OCI-LY1 (cell line): ENCODE measurements around the gene C20orf144.
A peak's percentile ranks its signal among the peaks of the same experiment; 100 is the strongest.

Source experiments
- H2AFZ ChIP-seq: fragments of 200-600 bp; sonication (generic), shearing (Covaris generic); 2 replicates; pipeline ENCODE4 v1.6.0; 2014; ENCODE audit warnings: antibody characterized with exemption, mild to moderate bottlenecking, low read length
- H3F3A ChIP-seq: fragments of 200-600 bp; sonication (generic), shearing (Covaris generic); 2 replicates; pipeline ENCODE4 v1.6.0; 2014; ENCODE audit warnings: mild to moderate bottlenecking, antibody characterized with exemption, low read length, moderate library complexity; ENCODE audit not compliant: insufficient read depth
- H3K27ac ChIP-seq: fragments of 200-600 bp; sonication (generic); 2 replicates; pipeline ENCODE4 v1.5.1; 2014; ENCODE audit warnings: low read length, mixed run types, mild to moderate bottlenecking, low read depth; ENCODE audit not compliant: poor library complexity, severe bottlenecking
- H3K27me3 ChIP-seq: fragments of 200-600 bp; sonication (generic); 2 replicates; pipeline ENCODE4 v1.6.0; 2014; ENCODE audit warnings: antibody characterized with exemption, mild to moderate bottlenecking, low read length, moderate library complexity; ENCODE audit not compliant: insufficient read depth
- H3K36me3 ChIP-seq: fragments of 200-600 bp; sonication (generic); 2 replicates; pipeline ENCODE4 v1.6.1; 2014; ENCODE audit warnings: mild to moderate bottlenecking, antibody characterized with exemption, low read length, moderate library complexity, mixed read lengths; ENCODE audit not compliant: insufficient read depth
- H3K4me1 ChIP-seq: fragments of 200-600 bp; sonication (generic); 2 replicates; pipeline ENCODE4 v1.5.1; 2014; ENCODE audit warnings: mild to moderate bottlenecking, low read length, moderate library complexity; ENCODE audit not compliant: insufficient read depth, severe bottlenecking
- H3K4me2 ChIP-seq: fragments of 200-600 bp; sonication (generic), shearing (Covaris generic); 2 replicates; pipeline ENCODE4 v1.6.1; 2014; ENCODE audit warnings: low read length
- H3K4me3 ChIP-seq: fragments of 200-600 bp; sonication (generic); 2 replicates; pipeline ENCODE4 v1.5.1; 2014; ENCODE audit warnings: low read length, low read depth, mild to moderate bottlenecking, mixed read lengths; ENCODE audit not compliant: poor library complexity, severe bottlenecking
- H3K79me2 ChIP-seq: fragments of 200-600 bp; shearing (Covaris generic); 2 replicates; pipeline ENCODE4 v1.6.1; 2016; ENCODE audit warnings: mixed run types, low read length, mixed read lengths; ENCODE audit not compliant: insufficient read depth
- H3K9ac ChIP-seq: fragments of 200-600 bp; sonication (generic), shearing (Covaris generic); 2 replicates; pipeline ENCODE4 v1.6.1; 2014; ENCODE audit warnings: mild to moderate bottlenecking, low read length, mixed read lengths
- H3K9me2 ChIP-seq: fragments of 200-600 bp; sonication (generic), shearing (Covaris generic); 2 replicates; pipeline ENCODE4 v1.6.1; 2014; ENCODE audit warnings: low read depth, mild to moderate bottlenecking, low read length, mixed read lengths
- H3K9me3 ChIP-seq: fragments of 200-600 bp; shearing (Covaris generic); 2 replicates; pipeline ENCODE4 v1.6.1; 2014; ENCODE audit warnings: low read length, mixed read lengths
- H4K20me1 ChIP-seq: fragments of 200-600 bp; sonication (generic), shearing (Covaris generic); 2 replicates; pipeline ENCODE4 v1.6.0; 2016; ENCODE audit warnings: mild to moderate bottlenecking, low read length; ENCODE audit not compliant: insufficient read depth
- CTCF ChIP-seq: fragments of 200-600 bp; sonication (generic), shearing (Covaris generic); IDR thresholded peaks from 2 replicates; pipeline ENCODE4 v1.5.1; 2017; ENCODE audit warnings: mild to moderate bottlenecking, antibody characterized with exemption, low read length, moderate library complexity, mixed read lengths
- EZH2 ChIP-seq: fragments of 200-600 bp; sonication (generic), shearing (Covaris generic); IDR thresholded peaks from 2 replicates; pipeline ENCODE4 v1.8.0; 2017; ENCODE audit warnings: borderline replicate concordance, mixed run types, mild to moderate bottlenecking, antibody characterized with exemption, low read length, moderate library complexity, mixed read lengths

C20orf144 gene

DNA sequence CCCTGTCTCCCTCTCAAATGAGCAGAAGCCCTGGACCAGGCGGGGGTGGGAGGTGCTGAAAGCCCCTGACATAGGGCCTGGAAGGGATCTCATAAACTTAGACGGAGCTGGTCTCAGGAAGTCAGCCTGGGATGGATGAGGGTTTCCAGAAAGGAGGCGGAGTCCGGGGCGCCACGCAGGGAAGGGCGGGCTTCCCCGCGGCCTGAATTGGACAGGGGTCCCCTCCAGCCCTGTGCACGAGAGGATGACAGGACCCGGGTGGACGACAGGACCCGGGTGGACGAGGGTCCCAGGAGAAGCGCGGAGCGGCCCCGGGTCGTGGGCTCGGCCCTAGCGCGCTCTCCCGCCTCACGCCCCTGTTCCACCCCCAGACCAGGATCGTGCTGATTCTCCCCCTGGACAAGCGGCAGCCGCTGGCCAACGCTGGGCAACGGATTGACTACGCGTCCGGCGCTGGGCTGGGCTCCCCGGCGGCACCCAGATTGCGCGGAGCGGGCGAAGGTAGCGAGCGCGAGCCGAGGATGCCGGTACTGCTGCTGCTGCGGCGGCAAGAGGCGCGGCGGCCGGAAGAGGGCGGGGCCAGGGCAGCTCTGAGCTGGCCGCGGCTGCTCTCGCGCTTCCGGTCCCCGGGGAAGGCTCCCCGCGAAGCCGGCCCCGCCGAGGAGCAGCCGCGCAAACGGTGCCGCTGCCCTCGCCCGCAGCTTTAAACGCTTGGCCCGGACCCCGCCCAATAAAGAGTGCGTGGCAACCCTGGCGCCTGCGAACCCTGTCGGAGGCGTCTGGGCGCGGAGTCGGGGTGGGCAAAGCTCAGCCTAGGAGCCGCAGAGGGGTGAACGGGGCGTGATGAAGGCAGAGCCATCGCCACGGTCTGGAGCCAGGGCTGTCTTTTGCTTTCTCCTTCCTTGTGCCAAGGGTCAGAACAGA lies 1.3 kb downstream of the C20orf144 start:
- peaks cover 65% of the 10 kb centered on the region for H3K4me1 ChIP-seq
- H3K9me2 ChIP-seq = no peaks in the 10 kb centered on the region
- H4K20me1 ChIP-seq = no peaks in the 10 kb centered on the region
- H3K36me3 ChIP-seq = peaks cover 48% of the 10 kb centered on the region
- TF ChIP-seq EZH2 (no peak), CTCF (no peak)
- H3K9ac ChIP-seq = peak overlapping the region; percentile 86
- no peaks in the 10 kb centered on the region for H3K79me2 ChIP-seq
- no peaks in the 10 kb centered on the region for H3K9me3 ChIP-seq
- H3K4me3 ChIP-seq = peak overlapping the region; percentile 70
- no peak overlapping the region for H2AFZ ChIP-seq
- peak overlapping the region; percentile 79 for H3K27ac ChIP-seq
- H3K4me2 ChIP-seq = peak overlapping the region; percentile 85
- no peaks in the 10 kb centered on the region for H3F3A ChIP-seq
- no peaks in the 10 kb centered on the region for H3K27me3 ChIP-seq

DNA sequence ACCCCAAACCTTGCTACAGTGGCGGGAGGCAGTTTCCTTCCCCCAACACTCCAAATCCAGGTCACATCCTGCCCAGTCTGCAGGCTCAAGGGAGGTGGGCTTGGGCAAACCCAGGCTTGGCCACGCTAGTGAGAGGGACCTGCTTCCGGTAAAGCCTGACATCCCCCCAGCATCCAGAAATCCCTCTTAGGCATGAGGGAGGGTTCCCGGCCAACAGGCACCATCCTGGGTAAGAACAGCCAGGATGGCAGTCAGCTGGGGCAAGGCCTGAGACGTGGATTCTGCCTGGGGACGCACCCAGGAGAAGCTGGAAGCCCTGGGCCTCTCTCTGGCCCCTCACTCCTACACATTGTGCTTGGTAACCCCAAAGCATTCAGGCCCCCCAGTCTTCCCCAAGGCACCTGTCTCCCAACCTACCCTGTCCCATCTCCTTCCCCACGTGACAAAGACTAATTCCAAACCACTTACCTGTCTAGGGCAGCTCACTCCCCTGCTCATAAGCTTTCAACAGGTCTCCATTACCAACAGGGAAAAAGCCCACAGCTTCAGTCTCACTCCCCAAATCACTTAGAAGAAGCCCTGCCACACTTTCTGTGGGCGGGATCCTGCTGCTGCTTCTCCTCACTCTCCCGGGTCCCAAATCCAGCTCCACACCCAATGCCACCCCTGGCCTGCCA lies 2.1 kb downstream of the C20orf144 start:
- H3K27ac ChIP-seq = peak overlapping the region; percentile 79
- H3F3A ChIP-seq = no peaks in the 10 kb centered on the region
- no peaks in the 10 kb centered on the region for H3K9me2 ChIP-seq
- H3K4me1 ChIP-seq = peaks cover 73% of the 10 kb centered on the region
- peak overlapping the region; percentile 85 for H3K4me2 ChIP-seq
- H3K4me3 ChIP-seq = peak overlapping the region; percentile 70
- peaks cover 48% of the 10 kb centered on the region for H3K36me3 ChIP-seq
- no peaks in the 10 kb centered on the region for H3K9me3 ChIP-seq
- H4K20me1 ChIP-seq = no peaks in the 10 kb centered on the region
- TF ChIP-seq CTCF (no peak), EZH2 (no peak)
- H3K27me3 ChIP-seq = no peaks in the 10 kb centered on the region
- H3K79me2 ChIP-seq = no peaks in the 10 kb centered on the region
- peak overlapping the region; percentile 86 for H3K9ac ChIP-seq
- H2AFZ ChIP-seq = no peak overlapping the region

- Histone ChIP-seq H2AFZ (no peak overlapping the region), H3K9me2 (no peaks in the 10 kb centered on the region), H3K4me3 (peak overlapping the region; percentile 70), H3K36me3 (peaks cover 48% of the 10 kb centered on the region), H3K79me2 (no peaks in the 10 kb centered on the region), H3F3A (no peaks in the 10 kb centered on the region), H3K9me3 (no peaks in the 10 kb centered on the region), H3K4me1 (peaks cover 79% of the 10 kb centered on the region), H3K27ac (peak overlapping the region; percentile 79), H4K20me1 (no peaks in the 10 kb centered on the region), H3K27me3 (no peaks in the 10 kb centered on the region), H3K4me2 (peak overlapping the region; percentile 85), H3K9ac (peak overlapping the region; percentile 86)
- TF ChIP-seq CTCF (no peak), EZH2 (no peak)
Observed at GRCh38 chr20:33664762-33665144, 2.6 kb downstream of the C20orf144 start.
